ENCODE measurements around the gene CTDSP2.

Gene CTDSP2

GRCh38 chr12:57892232-57892972 is 45.9 kb upstream of the CTDSP2 start:
- DNase-seq (ENCODE audit: low read depth) = no peak
- no peak for TF ChIP-seq CTCF (IDR thresholded peaks at IDR 0.05; ENCODE audit: insufficient read depth, low read depth, low read length, missing control alignments)
- no peak overlapping the region for H3K4me3 ChIP-seq (ENCODE audit: low read depth, low read length)

GRCh38 chr12:57891542-57892228 is 45.2 kb upstream of the CTDSP2 start:
- TF ChIP-seq CTCF (IDR thresholded peaks at IDR 0.05; ENCODE audit: insufficient read depth, low read depth, low read length, missing control alignments) = no peak
- DNase-seq (ENCODE audit: low read depth) = no peak
- H3K4me3 ChIP-seq (ENCODE audit: low read depth, low read length) = no peak overlapping the region

GRCh38 chr12:57890191-57891115 is 43.9 kb upstream of the CTDSP2 start:
- no peak overlapping the region for H3K4me3 ChIP-seq (ENCODE audit: low read depth, low read length)
- no peak for DNase-seq (ENCODE audit: low read depth)
- no peak for TF ChIP-seq CTCF (IDR thresholded peaks at IDR 0.05; ENCODE audit: insufficient read depth, low read depth, low read length, missing control alignments)

GRCh38 chr12:57889500-57889989 is 43.0 kb upstream of the CTDSP2 start:
- no peak for DNase-seq (ENCODE audit: low read depth)
- TF ChIP-seq CTCF (IDR thresholded peaks at IDR 0.05; ENCODE audit: insufficient read depth, low read depth, low read length, missing control alignments) = no peak
- no peak overlapping the region for H3K4me3 ChIP-seq (ENCODE audit: low read depth, low read length)

- DNase-seq (ENCODE audit: low read depth) = peak; percentile 47
- no peak overlapping the region for H3K4me3 ChIP-seq (ENCODE audit: low read depth, low read length)
- TF ChIP-seq CTCF (IDR thresholded peaks at IDR 0.05; ENCODE audit: insufficient read depth, low read depth, low read length, missing control alignments) = no peak
These were observed 42.1 kb upstream of the CTDSP2 start for GRCh38 chr12:57888409-57889157.
